HUES48 (cell line): ENCODE measurements around the gene TOP3B.

Experiments
- H3K27ac ChIP-seq: one replicate; pipeline ENCODE4 v1.7.0; 2013; ENCODE audit warnings: low read depth, low read length, inconsistent platforms
- H3K27me3 ChIP-seq: 2 replicates; pipeline ENCODE4 v1.6.1; 2013; ENCODE audit warnings: mild to moderate bottlenecking, low read length; ENCODE audit not compliant: control insufficient read depth, insufficient read depth
- H3K36me3 ChIP-seq: 2 replicates; pipeline ENCODE4 v1.6.1; 2013; ENCODE audit warnings: low read length; ENCODE audit not compliant: control insufficient read depth, insufficient read depth
- H3K4me1 ChIP-seq: 2 replicates; pipeline ENCODE4 v1.6.1; 2013; ENCODE audit warnings: mild to moderate bottlenecking, low read length; ENCODE audit not compliant: control insufficient read depth, insufficient read depth
- H3K4me3 ChIP-seq: 2 replicates; pipeline ENCODE4 v1.5.1; 2013; ENCODE audit warnings: mild to moderate bottlenecking, low read depth, low read length
- H3K9ac ChIP-seq: 2 replicates; pipeline ENCODE4 v1.6.1; 2013; ENCODE audit warnings: mild to moderate bottlenecking, low read depth, low read length, moderate library complexity
- H3K9me3 ChIP-seq: 2 replicates; pipeline ENCODE4 v1.6.1; 2013; ENCODE audit warnings: low read length; ENCODE audit not compliant: control insufficient read depth, insufficient read depth

The TOP3B gene

DNA sequence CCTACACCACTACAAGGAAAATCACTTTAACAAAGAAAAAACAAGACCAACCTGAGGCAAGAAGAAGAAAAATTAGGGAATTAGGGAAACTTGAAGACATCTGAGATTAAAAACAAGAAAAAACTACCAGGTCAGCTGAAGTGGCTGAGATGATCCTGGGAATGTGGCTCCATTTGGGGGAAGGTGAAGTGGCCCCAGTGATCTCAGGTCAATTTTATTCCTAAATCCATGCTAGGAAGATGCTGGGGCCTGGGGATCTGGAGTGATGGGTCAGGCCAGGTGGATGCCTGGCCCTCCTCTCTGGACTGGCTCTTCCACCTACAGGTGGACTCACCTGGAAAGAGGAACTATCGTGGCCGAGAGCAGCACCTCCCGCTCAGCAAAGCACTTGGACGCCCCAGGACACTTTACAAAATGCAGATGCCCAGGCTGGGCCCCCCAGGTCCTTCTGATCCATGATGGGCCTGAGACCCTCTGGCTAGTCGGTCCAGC, 6.7 kb downstream of the TOP3B start:
- no peak overlapping the region for H3K9ac ChIP-seq
- no peaks in the 10 kb centered on the region for H3K27me3 ChIP-seq
- H3K4me3 ChIP-seq: no peak overlapping the region
- H3K4me1 ChIP-seq: no peaks in the 10 kb centered on the region
- H3K36me3 ChIP-seq: peaks cover 51% of the 10 kb centered on the region
- no peak overlapping the region for H3K27ac ChIP-seq
- H3K9me3 ChIP-seq: no peaks in the 10 kb centered on the region

DNA sequence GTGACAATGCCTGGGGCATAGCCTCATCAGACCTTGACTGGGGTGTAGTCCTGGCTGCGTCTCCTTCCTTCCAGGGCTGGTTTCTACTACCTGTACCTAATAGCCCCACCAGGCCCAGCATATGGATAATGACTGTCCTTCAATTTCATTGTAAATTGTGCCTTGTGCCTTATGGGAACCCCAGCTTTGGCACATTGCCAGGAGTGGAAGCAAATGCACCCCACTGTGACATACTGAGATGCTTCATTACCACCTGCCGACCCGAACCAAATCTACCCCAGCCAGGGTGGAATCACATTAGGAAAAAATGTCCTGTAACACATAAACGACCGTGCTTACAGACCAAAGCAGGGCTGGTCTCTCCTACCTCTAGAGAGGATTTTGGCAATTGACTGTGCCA, 7.3 kb downstream of the TOP3B start:
- Histone ChIP-seq H3K4me1 (no peaks in the 10 kb centered on the region), H3K36me3 (peaks cover 57% of the 10 kb centered on the region), H3K9me3 (no peaks in the 10 kb centered on the region), H3K27me3 (no peaks in the 10 kb centered on the region), H3K4me3 (no peak overlapping the region), H3K27ac (no peak overlapping the region), H3K9ac (no peak overlapping the region)

DNA sequence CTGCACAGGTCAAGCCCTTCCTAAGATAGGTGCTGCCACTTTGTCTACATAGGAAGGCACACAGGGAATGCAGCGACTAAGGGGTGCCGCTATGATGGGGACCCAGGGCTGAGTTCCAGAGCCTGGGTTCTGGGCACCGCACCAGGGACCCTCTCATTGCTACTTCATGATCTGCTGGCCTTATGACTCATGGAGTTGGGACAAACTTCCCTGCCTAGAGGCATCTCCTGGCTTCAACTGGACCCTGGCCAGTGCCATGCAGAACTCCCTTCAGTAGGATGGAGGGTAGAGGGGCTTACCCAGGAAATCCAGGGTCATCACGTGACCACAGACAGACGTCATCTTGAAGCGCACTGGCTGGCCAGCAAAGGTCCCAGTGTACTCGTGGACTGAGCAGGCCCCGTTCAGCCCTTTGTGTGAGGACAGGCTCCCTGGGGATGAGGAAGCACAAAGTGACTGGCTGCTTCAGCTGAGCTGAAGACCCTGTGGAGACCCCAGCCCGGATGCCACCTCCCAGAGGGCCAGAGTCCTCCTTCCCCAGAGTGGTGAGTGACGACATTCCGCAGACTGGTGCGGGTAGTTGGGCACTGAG, 8.4 kb downstream of the TOP3B start:
- Histone ChIP-seq H3K4me3 (no peak overlapping the region), H3K9ac (no peak overlapping the region), H3K4me1 (no peaks in the 10 kb centered on the region), H3K27me3 (no peaks in the 10 kb centered on the region), H3K27ac (no peak overlapping the region), H3K36me3 (peaks cover 65% of the 10 kb centered on the region), H3K9me3 (no peaks in the 10 kb centered on the region)

DNA sequence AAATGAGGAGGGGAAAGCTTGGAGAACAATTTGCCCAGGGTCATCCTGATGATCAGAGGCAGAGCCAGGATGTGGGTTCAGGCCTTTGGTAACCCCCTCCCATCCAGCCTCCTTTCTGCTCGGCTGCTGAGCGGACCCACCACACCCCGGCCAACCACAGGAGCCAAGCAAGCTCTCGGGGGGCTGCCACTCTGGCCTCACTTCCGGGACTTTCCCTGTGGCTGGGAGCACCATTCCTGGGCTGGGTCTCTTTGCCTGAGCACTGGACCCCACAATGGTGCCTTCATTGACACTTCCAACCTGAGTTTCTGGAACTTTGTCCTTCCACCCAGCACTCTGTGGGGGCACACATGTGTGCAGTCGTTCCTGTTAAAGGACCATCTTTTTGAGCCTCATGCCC, 9.8 kb downstream of the TOP3B start:
- H3K27me3 ChIP-seq: no peaks in the 10 kb centered on the region
- H3K36me3 ChIP-seq: peaks cover 77% of the 10 kb centered on the region
- H3K4me3 ChIP-seq: no peak overlapping the region
- no peaks in the 10 kb centered on the region for H3K9me3 ChIP-seq
- H3K4me1 ChIP-seq: no peaks in the 10 kb centered on the region
- no peak overlapping the region for H3K9ac ChIP-seq
- H3K27ac ChIP-seq: no peak overlapping the region

DNA sequence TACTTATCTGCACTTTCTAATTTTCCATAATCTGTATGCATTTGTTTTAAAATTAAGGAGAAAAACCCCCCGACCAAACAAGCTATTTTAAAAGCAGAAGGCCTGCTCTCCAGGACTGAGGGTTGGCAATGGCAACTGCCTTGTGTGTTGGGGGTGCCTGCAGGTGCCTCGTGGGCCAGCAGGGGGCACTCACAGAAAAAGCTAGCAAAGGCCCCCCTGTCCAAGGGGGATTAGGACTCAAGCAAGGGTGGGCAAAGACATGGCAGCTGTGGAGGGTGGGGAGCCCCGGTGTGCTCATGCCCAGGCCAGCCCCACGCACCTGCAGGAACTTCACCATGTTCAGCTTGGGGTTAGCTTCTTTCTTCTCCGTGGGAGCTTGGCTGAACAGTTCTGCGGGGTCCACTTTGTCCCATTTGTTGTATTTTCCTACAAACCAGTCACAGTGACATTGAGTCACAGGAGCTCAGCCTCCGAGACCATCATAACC, 10.3 kb downstream of the TOP3B start:
- no peak overlapping the region for H3K27ac ChIP-seq

DNA sequence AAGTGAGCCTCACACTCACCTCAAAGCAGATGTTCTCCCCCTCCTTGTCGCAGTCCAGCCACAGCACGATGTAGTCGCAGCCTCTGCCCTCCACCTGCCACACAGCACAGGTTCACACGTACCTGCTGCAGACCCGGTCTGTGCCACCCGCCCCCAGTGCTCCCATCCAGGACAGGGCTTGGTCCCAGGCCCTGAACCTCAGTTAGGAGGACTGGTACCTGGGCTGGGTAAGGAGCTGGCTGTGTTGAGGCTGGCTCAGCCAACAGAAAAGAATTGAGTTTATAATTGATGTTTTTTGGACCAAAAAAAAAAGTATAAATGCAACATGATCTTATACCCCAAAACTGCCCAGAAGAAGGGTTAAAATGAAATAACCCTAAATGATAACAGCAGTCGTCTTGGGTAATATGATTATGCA, 10.7 kb downstream of the TOP3B start:
- Histone ChIP-seq H3K4me3 (no peak overlapping the region), H3K36me3 (peaks cover 87% of the 10 kb centered on the region), H3K27me3 (no peaks in the 10 kb centered on the region), H3K9ac (no peak overlapping the region), H3K9me3 (no peaks in the 10 kb centered on the region), H3K4me1 (no peaks in the 10 kb centered on the region), H3K27ac (no peak overlapping the region)

More for the DNA sequence above, 10.3 kb downstream of the TOP3B start:
- Histone ChIP-seq H3K4me3 (no peak overlapping the region), H3K36me3 (peaks cover 82% of the 10 kb centered on the region), H3K27me3 (no peaks in the 10 kb centered on the region), H3K9ac (no peak overlapping the region), H3K4me1 (no peaks in the 10 kb centered on the region), H3K9me3 (no peaks in the 10 kb centered on the region)

DNA sequence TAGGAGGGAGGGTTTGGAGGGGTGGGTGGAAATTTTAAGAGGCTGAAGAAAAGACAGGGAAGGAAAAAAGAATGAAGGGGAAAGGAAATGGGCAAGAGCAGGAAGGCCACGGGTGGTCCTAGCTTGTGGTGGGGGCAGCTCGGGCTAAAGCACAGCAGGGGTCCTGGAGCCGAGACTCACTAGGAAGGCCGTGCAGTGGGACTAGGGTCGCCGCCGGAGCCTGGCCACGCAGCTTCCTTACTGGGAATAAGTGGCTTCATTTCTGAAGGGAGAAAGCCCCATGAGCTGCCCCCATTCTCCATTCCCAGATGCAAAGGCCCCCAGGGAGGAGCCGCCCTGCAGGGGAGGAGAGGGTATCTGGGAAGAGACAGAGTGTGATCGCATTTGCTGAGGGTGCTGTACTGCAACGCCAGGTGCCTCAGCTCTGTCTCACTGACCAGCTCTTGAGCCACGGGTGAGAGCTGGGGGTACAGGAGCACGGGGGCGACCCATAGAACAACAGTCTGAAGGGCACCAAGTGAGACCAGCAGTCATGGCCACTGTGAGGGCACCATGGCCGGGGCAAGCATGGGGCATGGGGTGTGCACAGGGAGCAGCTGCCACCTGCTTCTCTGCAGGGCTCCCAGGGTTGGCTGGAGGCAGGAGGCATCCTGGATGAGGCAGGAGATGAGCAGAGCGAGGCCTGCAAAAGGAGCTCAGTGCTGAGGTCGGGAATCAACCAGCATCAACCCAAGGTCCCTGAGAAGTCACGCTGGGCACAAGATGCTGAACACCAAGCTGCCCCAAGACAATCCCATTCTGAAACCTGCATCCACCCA, 11.6 kb downstream of the TOP3B start:
- Histone ChIP-seq H3K27me3 (no peaks in the 10 kb centered on the region), H3K36me3 (peaks cover 95% of the 10 kb centered on the region), H3K9ac (no peak overlapping the region), H3K27ac (no peak overlapping the region), H3K4me1 (no peaks in the 10 kb centered on the region), H3K9me3 (no peaks in the 10 kb centered on the region), H3K4me3 (no peak overlapping the region)

DNA sequence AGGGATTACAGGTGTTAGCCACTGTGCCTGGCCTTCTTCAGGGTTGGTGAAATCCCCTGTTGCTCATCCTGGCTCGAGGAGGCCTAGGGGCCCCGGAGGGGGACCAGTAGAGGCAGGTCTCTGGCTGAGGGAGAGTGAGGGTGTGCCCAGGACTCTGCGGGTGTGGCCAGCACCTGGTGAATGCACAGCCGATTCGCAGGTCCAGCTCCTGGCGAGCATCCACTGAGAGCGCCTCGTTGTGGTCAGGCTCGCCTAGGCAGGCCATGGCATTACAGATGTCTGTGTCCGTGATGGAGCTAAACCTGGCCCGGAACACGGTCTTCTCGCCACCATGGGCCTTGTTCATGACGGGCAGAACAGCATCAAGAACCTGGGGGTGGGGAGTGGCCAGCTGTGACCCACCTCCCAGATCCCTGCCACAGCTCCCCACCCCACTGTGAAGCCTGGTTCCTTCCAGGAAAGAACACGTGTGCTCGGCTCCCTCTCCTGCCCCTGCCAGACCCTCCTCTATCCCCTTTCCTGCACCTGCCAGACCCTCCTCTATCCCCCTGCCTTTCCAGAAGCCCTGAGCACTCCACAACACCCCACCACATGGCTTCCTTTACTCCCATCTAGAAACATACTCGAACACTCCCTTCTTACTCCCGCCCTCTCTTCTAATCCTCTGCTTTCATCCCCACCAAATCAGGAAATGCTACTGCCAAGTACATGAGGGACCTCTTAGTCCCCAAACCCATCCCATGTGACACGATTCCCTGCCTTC, 12.4 kb downstream of the TOP3B start:
- no peak overlapping the region for H3K9ac ChIP-seq
- no peaks in the 10 kb centered on the region for H3K27me3 ChIP-seq
- H3K36me3 ChIP-seq: peaks cover 96% of the 10 kb centered on the region
- no peak overlapping the region for H3K27ac ChIP-seq
- no peak overlapping the region for H3K4me3 ChIP-seq
- no peaks in the 10 kb centered on the region for H3K9me3 ChIP-seq
- no peaks in the 10 kb centered on the region for H3K4me1 ChIP-seq

DNA sequence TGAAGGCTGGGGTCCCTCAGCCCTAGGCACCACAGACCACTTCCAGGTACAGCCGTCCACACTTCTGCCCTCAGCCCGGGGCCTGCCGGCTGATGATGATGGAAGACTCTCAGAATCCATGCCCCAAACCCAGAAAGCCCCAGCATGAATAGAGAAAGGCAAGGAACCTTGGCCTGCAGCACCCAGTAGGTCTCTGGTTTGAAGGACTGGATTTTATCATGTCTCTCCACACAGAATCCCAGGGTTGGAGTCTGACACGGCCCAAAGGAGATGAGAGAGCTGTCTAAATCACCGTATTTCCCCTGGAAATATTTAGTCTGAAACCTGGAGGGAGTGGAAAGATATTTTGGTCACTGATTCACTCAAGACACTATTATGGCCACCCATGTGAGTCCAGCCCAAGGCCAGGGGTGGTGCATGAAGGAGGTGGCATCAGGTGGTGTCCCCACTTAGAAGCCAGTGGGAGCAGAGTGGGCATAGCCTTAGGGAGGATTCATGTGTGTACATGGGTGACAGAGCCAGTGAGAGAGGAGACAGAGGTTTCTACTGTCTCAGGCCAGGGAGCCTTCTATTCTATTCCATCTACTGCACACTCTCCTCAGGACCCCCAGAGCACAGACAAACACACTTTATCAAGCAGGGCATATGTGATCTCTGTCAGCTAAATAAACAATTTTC, 14.0 kb downstream of the TOP3B start:
- H3K27ac ChIP-seq: no peak overlapping the region
- no peak overlapping the region for H3K9ac ChIP-seq
- H3K27me3 ChIP-seq: no peaks in the 10 kb centered on the region
- no peak overlapping the region for H3K4me3 ChIP-seq
- H3K9me3 ChIP-seq: no peaks in the 10 kb centered on the region
- no peaks in the 10 kb centered on the region for H3K4me1 ChIP-seq
- peaks cover 96% of the 10 kb centered on the region for H3K36me3 ChIP-seq

DNA sequence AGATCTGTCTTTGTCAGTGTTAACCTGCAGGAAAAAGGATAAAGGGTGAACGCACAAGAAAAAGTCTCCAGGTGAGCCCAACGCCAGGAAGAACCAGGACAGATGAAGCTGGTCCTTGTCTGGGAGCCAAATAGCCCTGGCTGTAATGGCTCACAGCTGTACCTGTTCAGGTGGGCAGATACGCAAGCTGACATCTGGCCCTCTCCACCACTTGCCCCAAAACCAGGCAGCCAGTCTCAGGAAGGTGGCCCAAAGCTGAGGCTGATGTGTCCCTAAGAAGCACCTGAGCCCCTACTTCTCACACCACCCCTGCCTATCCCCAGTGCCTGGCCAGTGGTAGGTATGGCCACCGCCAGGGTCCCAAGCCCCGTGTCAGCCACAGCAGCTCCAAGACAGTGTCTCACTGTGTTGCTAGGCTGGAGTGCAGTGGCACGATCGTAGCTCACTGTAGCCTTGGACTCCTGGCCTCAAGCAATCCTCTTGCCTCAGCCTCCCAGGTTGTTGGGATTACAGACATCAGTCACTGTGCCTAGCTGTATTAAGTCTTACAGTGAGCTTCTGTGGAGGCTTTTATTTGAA, 14.8 kb downstream of the TOP3B start:
- no peak overlapping the region for H3K9ac ChIP-seq
- H3K36me3 ChIP-seq: peaks cover 95% of the 10 kb centered on the region
- no peaks in the 10 kb centered on the region for H3K4me1 ChIP-seq
- no peak overlapping the region for H3K4me3 ChIP-seq
- no peak overlapping the region for H3K27ac ChIP-seq
- H3K9me3 ChIP-seq: no peaks in the 10 kb centered on the region
- H3K27me3 ChIP-seq: no peaks in the 10 kb centered on the region
